B cell (primary cell): ENCODE data around the gene PLCB1. TPM values are rescaled to one million over a fixed set of nuclear protein-coding genes. Genes with fewer than 3 reads are reported as not detected.

Source experiments
- ATAC-seq: fragments of 200-7000 bp; cut with Tn5 transposase; one replicate; pipeline ENCODE4 v1.10.0; 2021; ENCODE audit warnings: low read depth, mild to moderate bottlenecking, moderate number of reproducible peaks, moderate library complexity
- CTCF ChIA-PET: fragments of 350-600 bp; sonication (Branson Sonifier 250); formaldehyde crosslinking; loops from one replicate; lab custom pipeline; 2021; ENCODE audit warnings: antibody characterized with exemption, inconsistent platforms; lab: Charles Lee
- POLR2A ChIA-PET: fragments of 350-600 bp; sonication (Branson Sonifier 250); formaldehyde crosslinking; loops from one replicate; lab custom pipeline; 2021; ENCODE audit warnings: antibody characterized with exemption; lab: Charles Lee
- DNase-seq: peaks from one replicate; pipeline ENCODE4 v3.0.0; 2013
- H2AFZ ChIP-seq: 2 replicates; pipeline ENCODE4 v1.6.1; 2012; ENCODE audit warnings: mild to moderate bottlenecking, low read depth, low read length; ENCODE audit not compliant: insufficient read depth, poor library complexity, severe bottlenecking
- H3K27ac ChIP-seq, 2 donors: 1 replicate in 1 of 2; 2 replicates in 1 of 2; pipeline ENCODE4 v1.5.1; 2012 to 2013; ENCODE audit warnings: low read length in 2 of 2, mild to moderate bottlenecking in 2 of 2, moderate library complexity in 1 of 2
- H3K27me3 ChIP-seq, 4 experiments: fragments of 200-600 bp in 1 of 4; sonication (generic) in 1 of 4; replicated peaks in 1 of 4; 1 replicate in 2 of 4; 2 replicates in 2 of 4; pipeline versions ENCODE4 v1.6.1 to v1.7.0; 2013 to 2016; ENCODE audit warnings: low read length in 3 of 4, mild to moderate bottlenecking in 2 of 4, mixed read lengths in 1 of 4, moderate library complexity in 1 of 4; ENCODE audit not compliant: insufficient read depth in 4 of 4, control insufficient read depth in 3 of 4; ENCODE audit errors: control extremely low read depth in 1 of 4
- H3K36me3 ChIP-seq, 2 experiments: replicated peaks in 1 of 2; 1 replicate in 1 of 2; 2 replicates in 1 of 2; pipeline versions ENCODE4 v1.6.1 to v1.7.1; 2013; ENCODE audit warnings: low read length in 1 of 2; ENCODE audit not compliant: insufficient read depth in 2 of 2, control insufficient read depth in 1 of 2; ENCODE audit errors: control extremely low read depth in 1 of 2, extremely low read depth in 1 of 2
- H3K4me1 ChIP-seq, 2 donors: fragments of 200-600 bp in 1 of 2; sonication (generic) in 1 of 2; 1 replicate in 1 of 2; 2 replicates in 1 of 2; pipeline versions ENCODE4 v1.5.1 to v1.6.1; 2013 to 2017; ENCODE audit warnings: low read length in 2 of 2; ENCODE audit not compliant: control insufficient read depth in 2 of 2, insufficient read depth in 2 of 2
- H3K4me2 ChIP-seq: replicated peaks from 2 replicates; pipeline ENCODE3; 2012; ENCODE audit warnings: mild to moderate bottlenecking, low read depth, low read length; ENCODE audit not compliant: poor library complexity, severe bottlenecking
- H3K4me3 ChIP-seq, 5 experiments: fragments of 200-600 bp in 1 of 5; sonication (generic) in 1 of 5; 1 replicate in 3 of 5; 2 replicates in 2 of 5; pipeline versions ENCODE4 v1.5.1 to v1.7.0; 2011 to 2016; ENCODE audit warnings: low read length in 4 of 5, mild to moderate bottlenecking in 4 of 5, low read depth in 2 of 5, control low read depth in 1 of 5, moderate library complexity in 1 of 5; ENCODE audit not compliant: insufficient read depth in 1 of 5; ENCODE audit errors: control extremely low read depth in 1 of 5, extremely low read depth in 1 of 5
- H3K79me2 ChIP-seq: fragments of 200-600 bp; sonication (generic); one replicate; pipeline ENCODE4 v1.6.0; 2016; ENCODE audit warnings: low read length; ENCODE audit not compliant: control insufficient read depth, insufficient read depth
- H3K9ac ChIP-seq: fragments of 200-600 bp; sonication (generic); 2 replicates; pipeline ENCODE4 v1.6.1; 2017; ENCODE audit warnings: mild to moderate bottlenecking, low read length, moderate library complexity
- H3K9me3 ChIP-seq, 3 donors: one replicate each; pipeline versions ENCODE4 v1.6.1 to v1.7.1; 2013; ENCODE audit warnings: low read length in 2 of 3; ENCODE audit not compliant: control insufficient read depth in 2 of 3, insufficient read depth in 1 of 3; ENCODE audit errors: control extremely low read depth in 1 of 3
- H4K20me1 ChIP-seq: 2 replicates; pipeline ENCODE4 v1.6.0; 2012; ENCODE audit warnings: mild to moderate bottlenecking, low read length; ENCODE audit not compliant: insufficient read depth, control insufficient read depth, poor library complexity, severe bottlenecking
- H3K27ac Mint-ChIP-seq: one replicate; pipeline ENCODE4 v1.8.0; 2021; ENCODE audit warnings: mixed read lengths
- H3K27me3 Mint-ChIP-seq: one replicate; pipeline ENCODE4 v1.8.0; 2021; ENCODE audit warnings: mixed read lengths
- H3K4me1 Mint-ChIP-seq: one replicate; pipeline ENCODE4 v1.8.0; 2021; ENCODE audit warnings: mixed read lengths
- H3K4me3 Mint-ChIP-seq: one replicate; pipeline ENCODE4 v1.8.0; 2021; ENCODE audit warnings: mixed read lengths
- H3K9me3 Mint-ChIP-seq: one replicate; pipeline ENCODE4 v1.8.0; 2022; ENCODE audit warnings: mixed read lengths; ENCODE audit not compliant: insufficient read depth
- EZH2 ChIP-seq: IDR thresholded peaks from 2 replicates; pipeline ENCODE4 v1.6.1; 2012; ENCODE audit warnings: borderline replicate concordance, low read depth, mild to moderate bottlenecking, moderate library complexity, low read length; ENCODE audit not compliant: insufficient read depth, poor library complexity, severe bottlenecking
- WGBS: methylation state at CpG from one replicate; pipeline ENCODE4 v1.1.5; 2013; ENCODE audit warnings: missing lambda C conversion rate; ENCODE audit not compliant: insufficient coverage; 5-methylcytosine and 5-hydroxymethylcytosine counted together
- intact Hi-C: fragments of 100-400 bp; cut with micrococcal nuclease; formaldehyde crosslinking; loops from one replicate; pipeline ENCODE4 v1.10.0; 2022
- polyA plus RNA-seq: library from polyadenylated mRNA; depleted of rRNA; stranded (reverse); fragments of >200 nt; gene quantifications from 2 replicates; pipeline ENCODE4 v1.2.3, GENCODE V29; 2012
- total RNA-seq, 2 donors: library from RNA; stranded (reverse); fragments of 120-200 nt in 1 of 2; gene quantifications; 1 replicate in 1 of 2; 2 replicates in 1 of 2; pipeline versions ENCODE4 v1.2.3 to v1.2.4, GENCODE V29; 2013 to 2022
- TF ChIP-seq, protein P1 (sequence below): fragments of 200-600 bp; IDR thresholded peaks from one replicate; pipeline ENCODE4 v1.8.0; 2022; ENCODE audit warnings: antibody characterized with exemption, mild to moderate bottlenecking

PLCB1 gene
- total and polyA plus RNA-seq, 2 donors (not counting 1 experiment from before 2014, with no cell fraction given), result 0.18 to 0.47 TPM

DNA sequence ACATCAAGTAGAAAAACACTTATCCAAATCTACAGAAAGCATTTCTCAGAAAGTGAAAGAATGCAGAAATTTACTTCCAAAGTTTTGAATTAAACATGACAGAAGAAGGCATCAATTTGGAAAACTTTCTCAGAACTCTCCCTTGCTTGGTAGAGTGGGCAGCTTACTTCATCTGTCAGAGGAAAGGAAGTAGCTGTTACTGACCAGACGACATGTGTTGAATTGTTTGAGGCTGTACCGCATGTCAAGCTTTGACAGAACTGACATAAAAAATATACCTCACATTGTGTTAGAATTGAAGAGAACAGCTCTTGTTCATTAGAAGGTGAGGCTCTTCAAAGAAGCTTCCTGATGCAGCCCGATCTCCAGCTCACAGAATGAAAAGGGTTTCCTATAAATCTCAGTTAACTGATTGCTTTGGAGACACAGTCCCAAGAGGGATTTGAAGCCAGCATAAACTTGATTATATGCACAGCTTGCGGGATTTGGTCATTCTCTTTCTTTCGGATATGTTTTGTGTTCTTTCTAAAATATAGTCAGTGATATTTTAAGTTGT lies 190.7 kb downstream of the PLCB1 start:
- CTCF ChIA-PET, result interaction anchor here (0.7 to 1.3 kb wide), 2 partner anchors 10 to 16 kb away, joined by 3 to 4 read pairs; no protein-coding TSS in a partner anchor

DNA sequence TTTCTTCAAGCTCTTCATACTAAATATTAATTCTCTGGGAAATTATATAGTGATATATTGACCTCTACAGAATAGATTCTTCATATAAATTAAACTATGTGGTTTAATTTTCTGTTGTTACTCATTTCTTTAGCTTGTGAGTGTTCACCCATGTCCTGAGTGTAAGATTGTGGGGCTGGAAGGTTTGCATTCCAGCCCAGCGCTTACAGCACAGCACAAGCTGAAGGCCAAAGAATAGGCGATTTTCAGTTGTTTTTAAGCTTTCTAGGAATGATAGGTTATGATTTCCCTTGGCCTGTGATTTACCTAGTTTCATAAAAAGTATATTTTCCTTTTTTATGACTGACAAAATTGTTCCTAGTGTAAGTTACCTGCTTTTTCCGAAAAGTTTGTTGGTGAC lies 194.1 kb downstream of the PLCB1 start:
- Histone ChIP-seq H3K27ac (no peak overlapping the region), H3K9me3 (no peaks in the 10 kb centered on the region), H4K20me1 (no peaks in the 10 kb centered on the region), H3K27me3 (no peaks in the 10 kb centered on the region), H3K79me2 (no peaks in the 10 kb centered on the region), H2AFZ (no peak overlapping the region), H3K4me3 (no peak overlapping the region), H3K4me1 (no peaks in the 10 kb centered on the region), H3K4me2 (no peak overlapping the region), H3K36me3 (no peaks in the 10 kb centered on the region), H3K9ac (no peak overlapping the region)
- TF ChIP-seq EZH2, result no peak
- TF ChIP-seq, protein P1, sequence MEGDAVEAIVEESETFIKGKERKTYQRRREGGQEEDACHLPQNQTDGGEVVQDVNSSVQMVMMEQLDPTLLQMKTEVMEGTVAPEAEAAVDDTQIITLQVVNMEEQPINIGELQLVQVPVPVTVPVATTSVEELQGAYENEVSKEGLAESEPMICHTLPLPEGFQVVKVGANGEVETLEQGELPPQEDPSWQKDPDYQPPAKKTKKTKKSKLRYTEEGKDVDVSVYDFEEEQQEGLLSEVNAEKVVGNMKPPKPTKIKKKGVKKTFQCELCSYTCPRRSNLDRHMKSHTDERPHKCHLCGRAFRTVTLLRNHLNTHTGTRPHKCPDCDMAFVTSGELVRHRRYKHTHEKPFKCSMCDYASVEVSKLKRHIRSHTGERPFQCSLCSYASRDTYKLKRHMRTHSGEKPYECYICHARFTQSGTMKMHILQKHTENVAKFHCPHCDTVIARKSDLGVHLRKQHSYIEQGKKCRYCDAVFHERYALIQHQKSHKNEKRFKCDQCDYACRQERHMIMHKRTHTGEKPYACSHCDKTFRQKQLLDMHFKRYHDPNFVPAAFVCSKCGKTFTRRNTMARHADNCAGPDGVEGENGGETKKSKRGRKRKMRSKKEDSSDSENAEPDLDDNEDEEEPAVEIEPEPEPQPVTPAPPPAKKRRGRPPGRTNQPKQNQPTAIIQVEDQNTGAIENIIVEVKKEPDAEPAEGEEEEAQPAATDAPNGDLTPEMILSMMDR, result no peak
- H3K27ac Mint-ChIP-seq, result no peak overlapping the region
- H3K27me3 Mint-ChIP-seq, result peaks cover 5% of the 10 kb centered on the region
- intact Hi-C loops, result no loop called here
- DNase-seq, result no peak
- no peak for ATAC-seq
- no peaks in the 10 kb centered on the region for H3K9me3 Mint-ChIP-seq
- WGBS, result no CpG with 5 or more reads among the region's 3 CpGs
- CTCF ChIA-PET, result no interaction called here
- no peaks in the 10 kb centered on the region for H3K4me1 Mint-ChIP-seq
- no peak overlapping the region for H3K4me3 Mint-ChIP-seq
- POLR2A ChIA-PET, result no interaction called here

More for the DNA sequence above, 190.7 kb downstream of the PLCB1 start:
- no peaks in the 10 kb centered on the region for H3K79me2 ChIP-seq
- no peaks in the 10 kb centered on the region for H3K27me3 ChIP-seq
- Mint-ChIP-seq H3K27me3 (peaks cover 6% of the 10 kb centered on the region), H3K9me3 (no peaks in the 10 kb centered on the region), H3K27ac (no peak overlapping the region), H3K4me3 (no peak overlapping the region), H3K4me1 (no peaks in the 10 kb centered on the region)
- 40% methylated on average over 1 of the region's 5 CpGs for WGBS
- H3K4me2 ChIP-seq, result no peak overlapping the region
- TF ChIP-seq, protein P1, result no peak
- TF ChIP-seq EZH2, result no peak
- no peaks in the 10 kb centered on the region for H3K4me1 ChIP-seq
- no peak overlapping the region for H3K4me3 ChIP-seq
- no peaks in the 10 kb centered on the region for H3K9me3 ChIP-seq
- no peaks in the 10 kb centered on the region for H3K36me3 ChIP-seq
- no peak for ATAC-seq
- H3K27ac ChIP-seq, result no peak overlapping the region
- no peak overlapping the region for H3K9ac ChIP-seq
- no peak overlapping the region for H2AFZ ChIP-seq
- intact Hi-C loops, result no loop called here
- POLR2A ChIA-PET, result no interaction called here
- no peaks in the 10 kb centered on the region for H4K20me1 ChIP-seq
- DNase-seq, result no peak
